Melanocyte of skin (primary cell): Measurements from ENCODE around the gene OR51B4. TPM values are rescaled to one million over a fixed set of nuclear protein-coding genes. Genes with fewer than 3 reads are reported as not detected.

ENCODE experiments used
- total RNA-seq, 2 donors: library from RNA; depleted of rRNA; stranded (reverse); fragments of >200 nt; gene quantifications; 2 replicates each; pipeline ENCODE4 v1.2.3, GENCODE V29; 2012

OR51B4 gene
- total RNA-seq = not detected

DNA sequence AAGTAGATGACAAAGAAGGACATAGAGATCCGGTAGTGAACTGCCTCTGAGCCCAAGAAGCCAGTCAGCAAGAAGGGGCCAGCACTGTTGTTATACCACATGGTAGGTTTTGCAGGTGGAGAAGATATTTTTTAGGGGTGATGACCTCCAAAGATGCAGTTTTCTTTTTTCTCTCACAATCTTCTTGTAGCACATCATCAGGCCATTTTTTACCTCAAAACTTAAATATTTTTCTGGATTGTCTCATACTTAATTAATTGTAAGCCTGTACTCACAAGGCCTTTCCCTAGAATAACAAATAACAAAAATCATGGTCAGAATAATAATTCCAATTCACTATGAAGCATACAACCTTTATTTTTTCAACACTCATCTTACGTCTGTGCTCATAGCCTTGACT, at the start of gene OR51B4:
TSS of gene OR51B4 (minus strand) at position 101 of the 400 bp plus-strand sequence. CDS start at position 101, 0 bp downstream.

DNA sequence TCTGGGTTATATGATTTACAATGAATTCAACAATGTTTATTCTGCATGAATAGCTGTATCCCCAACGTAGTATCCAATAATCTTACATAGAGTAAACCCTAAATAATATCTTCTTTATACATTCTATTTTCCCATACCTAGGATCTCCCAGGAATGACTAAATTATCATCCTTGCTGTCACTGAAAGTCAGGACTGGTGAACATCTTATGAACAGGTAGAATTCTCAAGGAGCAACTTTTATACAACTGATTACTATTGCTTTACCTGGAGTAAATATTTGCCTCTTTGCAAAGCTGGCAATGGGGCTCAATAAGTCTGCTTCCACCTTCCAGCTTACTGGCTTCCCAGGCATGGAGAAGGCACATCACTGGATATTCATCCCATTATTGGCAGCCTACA, 49.5 kb upstream of the OR51B4 start, which contains the start of gene OR51B6:
TSS of gene OR51B6 (plus strand) at position 301 of the 400 bp plus-strand sequence. CDS start at position 301, 0 bp downstream.

GRCh38 chr11:5343474-5344335, 42.0 kb upstream of the OR51B4 start, which contains the start of gene OR51B5:
TSS of gene OR51B5 (minus strand) at chr11:5343524. CDS start at chr11:5343524, 0 bp downstream.

GRCh38 chr11:5324197-5324596, 22.5 kb upstream of the OR51B4 start, which contains the start of gene OR51B2:
TSS of gene OR51B2 (minus strand) at chr11:5324297. CDS start at chr11:5324297, 0 bp downstream.

DNA sequence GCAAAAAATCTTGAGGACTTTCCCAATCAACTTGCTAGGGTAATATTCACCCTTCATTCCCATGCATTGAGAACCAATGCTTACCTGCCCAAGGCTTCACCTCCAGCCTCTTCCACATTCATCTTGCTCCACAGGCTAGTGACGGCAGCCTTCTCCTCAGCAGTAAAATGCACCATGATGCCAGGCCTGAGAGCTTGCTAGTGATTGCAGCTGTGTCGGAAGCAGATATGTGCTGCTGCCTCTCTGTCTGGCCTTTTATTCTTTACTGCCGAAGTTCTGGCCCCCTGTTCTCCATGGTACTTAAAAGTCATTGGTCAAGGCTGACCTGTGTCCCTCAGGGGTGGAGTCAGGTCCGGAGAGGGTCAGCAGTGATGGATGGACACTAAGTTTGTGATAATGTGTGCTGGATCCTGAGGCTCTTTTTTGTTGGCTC, 32.0 kb downstream of the OR51B4 start, which contains the start of gene HBE1:
TSS of gene HBE1 (minus strand) at position 231 of the 433 bp plus-strand sequence. CDS start at position 176, 55 bp downstream.

GRCh38 chr11:5254646-5255413, 46.9 kb downstream of the OR51B4 start, which contains the start of gene HBG2:
TSS of gene HBG2 (minus strand) at chr11:5254781. CDS start at chr11:5254728, 53 bp downstream.

Other genes starting within 250 kb of the OR51B4 start
- gene OR52E2, start 242.3 kb downstream of the OR51B4 start, total RNA-seq = not detected
- not detected for gene OR52E1, start 232.4 kb downstream of the OR51B4 start, total RNA-seq
- gene OR52A5, start 163.6 kb downstream of the OR51B4 start, total RNA-seq = not detected
- gene OR52A1, start 147.2 kb downstream of the OR51B4 start, total RNA-seq = not detected
- not detected for gene OR51V1, start 101.3 kb downstream of the OR51B4 start, total RNA-seq
- gene HBB, start 74.9 kb downstream of the OR51B4 start, total RNA-seq = not detected
- gene HBD, start 67.5 kb downstream of the OR51B4 start, total RNA-seq = not detected
- not detected for gene HBG1, start 52.1 kb downstream of the OR51B4 start, total RNA-seq
- gene HBG2, start 47.2 kb downstream of the OR51B4 start, total RNA-seq = not detected
- not detected for gene HBE1, start 32.0 kb downstream of the OR51B4 start, total RNA-seq
- under 1 TPM in 1 of 2 donors, not detected in 1; 0.34 TPM for gene OR51B2, start 22.4 kb upstream of the OR51B4 start, total RNA-seq
- gene OR51B5, start 41.6 kb upstream of the OR51B4 start, total RNA-seq = not detected
- gene OR51B6, start 49.6 kb upstream of the OR51B4 start, total RNA-seq = not detected
- gene OR51M1, start 81.9 kb upstream of the OR51B4 start, total RNA-seq = not detected
- not detected for gene OR51Q1, start 120.2 kb upstream of the OR51B4 start, total RNA-seq
- gene OR51I1, start 139.6 kb upstream of the OR51B4 start, total RNA-seq = under 1 TPM in 1 of 2 donors, not detected in 1; 0.34 TPM
- gene OR51I2, start 147.4 kb upstream of the OR51B4 start, total RNA-seq = not detected
- gene OR52D1, start 186.7 kb upstream of the OR51B4 start, total RNA-seq = not detected
- not detected for gene UBQLN3, start 208.0 kb upstream of the OR51B4 start, total RNA-seq
- under 1 TPM in 1 of 2 donors, not detected in 1; 0.34 TPM for gene UBQLNL, start 214.8 kb upstream of the OR51B4 start, total RNA-seq
- gene OR52H1, start 246.6 kb upstream of the OR51B4 start, total RNA-seq = under 1 TPM in 1 of 2 donors, not detected in 1; 0.69 TPM